Endothelial cell of umbilical vein (primary cell): Measurements from ENCODE around the gene TMUB2.

Source experiments
- EZH2 ChIP-seq: IDR thresholded peaks from 2 replicates; pipeline ENCODE4 v1.6.1; 2012; ENCODE audit warnings: borderline replicate concordance, low read depth, mild to moderate bottlenecking, moderate library complexity, low read length, inconsistent platforms; ENCODE audit not compliant: severe bottlenecking
- POLR2A ChIP-seq: IDR thresholded peaks from 2 replicates; pipeline ENCODE4 v1.6.1; 2012; ENCODE audit warnings: low read depth, mild to moderate bottlenecking, control low read depth, low read length
- POLR2AphosphoS5 ChIP-seq: IDR thresholded peaks from 2 replicates; pipeline ENCODE4 v1.6.1; 2012; ENCODE audit warnings: low read depth, mild to moderate bottlenecking, control low read depth, low read length, moderate library complexity; ENCODE audit not compliant: insufficient read depth
- TF ChIP-seq, protein P1 (sequence below), 2 donors: IDR thresholded peaks; 1 replicate in 1 of 2; 2 replicates in 1 of 2; pipeline ENCODE4 v1.5.1; 2011; ENCODE audit warnings: low read length in 2 of 2, mild to moderate bottlenecking in 2 of 2, moderate library complexity in 2 of 2, control low read depth in 1 of 2, inconsistent platforms in 1 of 2, low read depth in 1 of 2; ENCODE audit not compliant: insufficient read depth in 1 of 2; ENCODE audit errors: extremely low read depth in 1 of 2
- TF ChIP-seq, protein P2 (sequence below): IDR thresholded peaks from 2 replicates; pipeline ENCODE4 v1.6.1; 2011; ENCODE audit not compliant: insufficient read depth, insufficient read length

DNA sequence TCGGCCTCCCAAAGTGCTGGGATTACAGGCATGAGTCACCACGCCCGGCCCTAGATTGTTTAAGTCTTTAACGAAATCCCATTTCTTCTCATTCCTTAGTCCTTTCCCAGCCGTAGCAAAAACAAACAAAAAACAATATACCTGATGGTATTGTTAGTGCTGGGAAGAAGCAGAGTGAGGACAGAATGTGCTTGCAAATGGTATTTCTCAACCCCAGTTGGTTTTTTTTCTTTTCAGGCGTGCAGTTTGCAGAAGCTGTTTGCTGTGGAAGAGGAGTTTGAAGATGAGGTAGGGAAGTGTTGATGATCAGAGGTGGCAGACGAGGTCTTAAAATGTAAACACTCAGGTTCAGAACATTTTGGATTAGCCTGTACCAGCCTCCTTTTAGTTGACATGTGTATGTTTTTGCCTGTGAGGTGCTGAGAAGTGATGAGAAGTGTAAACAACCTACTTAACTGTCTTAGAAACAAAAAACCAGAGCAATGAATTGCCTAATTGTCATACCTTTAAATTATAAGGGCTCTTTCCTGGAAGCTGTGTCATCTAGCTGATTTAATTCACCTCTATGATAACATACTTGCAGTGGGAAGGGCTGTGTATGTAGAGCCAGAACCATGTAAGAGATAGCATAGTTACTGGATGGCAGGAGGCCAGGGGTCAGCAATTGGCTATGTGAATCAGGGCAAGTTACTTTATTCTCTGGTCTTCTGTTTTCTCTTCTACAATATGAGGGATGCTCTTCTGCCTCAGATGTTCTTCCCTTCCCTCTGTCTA is 41.6 kb upstream of the TMUB2 start:
- TF ChIP-seq, protein P1, sequence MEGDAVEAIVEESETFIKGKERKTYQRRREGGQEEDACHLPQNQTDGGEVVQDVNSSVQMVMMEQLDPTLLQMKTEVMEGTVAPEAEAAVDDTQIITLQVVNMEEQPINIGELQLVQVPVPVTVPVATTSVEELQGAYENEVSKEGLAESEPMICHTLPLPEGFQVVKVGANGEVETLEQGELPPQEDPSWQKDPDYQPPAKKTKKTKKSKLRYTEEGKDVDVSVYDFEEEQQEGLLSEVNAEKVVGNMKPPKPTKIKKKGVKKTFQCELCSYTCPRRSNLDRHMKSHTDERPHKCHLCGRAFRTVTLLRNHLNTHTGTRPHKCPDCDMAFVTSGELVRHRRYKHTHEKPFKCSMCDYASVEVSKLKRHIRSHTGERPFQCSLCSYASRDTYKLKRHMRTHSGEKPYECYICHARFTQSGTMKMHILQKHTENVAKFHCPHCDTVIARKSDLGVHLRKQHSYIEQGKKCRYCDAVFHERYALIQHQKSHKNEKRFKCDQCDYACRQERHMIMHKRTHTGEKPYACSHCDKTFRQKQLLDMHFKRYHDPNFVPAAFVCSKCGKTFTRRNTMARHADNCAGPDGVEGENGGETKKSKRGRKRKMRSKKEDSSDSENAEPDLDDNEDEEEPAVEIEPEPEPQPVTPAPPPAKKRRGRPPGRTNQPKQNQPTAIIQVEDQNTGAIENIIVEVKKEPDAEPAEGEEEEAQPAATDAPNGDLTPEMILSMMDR (IDR thresholded peaks at IDR 0.05; ENCODE audit: extremely low read depth in 1 of 2, insufficient read depth in 1 of 2, low read depth in 1 of 2, low read length in 2 of 2) = no peak
- TF ChIP-seq, protein P2, sequence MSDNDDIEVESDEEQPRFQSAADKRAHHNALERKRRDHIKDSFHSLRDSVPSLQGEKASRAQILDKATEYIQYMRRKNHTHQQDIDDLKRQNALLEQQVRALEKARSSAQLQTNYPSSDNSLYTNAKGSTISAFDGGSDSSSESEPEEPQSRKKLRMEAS = no peak
- no peak for TF ChIP-seq EZH2
- no peak for TF ChIP-seq POLR2A
- no peak for TF ChIP-seq POLR2AphosphoS5
